ENCODE data around the gene HRC. TPM values are rescaled to one million over a fixed set of nuclear protein-coding genes. Genes with fewer than 3 reads are reported as not detected.
"Not testable (repeated sequence)": the region's sequence is repeated elsewhere in the genome, so short reads cannot be mapped to it uniquely, and the experiment has no call there.

Gene HRC, protein sequence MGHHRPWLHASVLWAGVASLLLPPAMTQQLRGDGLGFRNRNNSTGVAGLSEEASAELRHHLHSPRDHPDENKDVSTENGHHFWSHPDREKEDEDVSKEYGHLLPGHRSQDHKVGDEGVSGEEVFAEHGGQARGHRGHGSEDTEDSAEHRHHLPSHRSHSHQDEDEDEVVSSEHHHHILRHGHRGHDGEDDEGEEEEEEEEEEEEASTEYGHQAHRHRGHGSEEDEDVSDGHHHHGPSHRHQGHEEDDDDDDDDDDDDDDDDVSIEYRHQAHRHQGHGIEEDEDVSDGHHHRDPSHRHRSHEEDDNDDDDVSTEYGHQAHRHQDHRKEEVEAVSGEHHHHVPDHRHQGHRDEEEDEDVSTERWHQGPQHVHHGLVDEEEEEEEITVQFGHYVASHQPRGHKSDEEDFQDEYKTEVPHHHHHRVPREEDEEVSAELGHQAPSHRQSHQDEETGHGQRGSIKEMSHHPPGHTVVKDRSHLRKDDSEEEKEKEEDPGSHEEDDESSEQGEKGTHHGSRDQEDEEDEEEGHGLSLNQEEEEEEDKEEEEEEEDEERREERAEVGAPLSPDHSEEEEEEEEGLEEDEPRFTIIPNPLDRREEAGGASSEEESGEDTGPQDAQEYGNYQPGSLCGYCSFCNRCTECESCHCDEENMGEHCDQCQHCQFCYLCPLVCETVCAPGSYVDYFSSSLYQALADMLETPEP
- total RNA-seq (2014; rRNA removed; shearing (Covaris generic)) = not detected in 2 replicates

DNA sequence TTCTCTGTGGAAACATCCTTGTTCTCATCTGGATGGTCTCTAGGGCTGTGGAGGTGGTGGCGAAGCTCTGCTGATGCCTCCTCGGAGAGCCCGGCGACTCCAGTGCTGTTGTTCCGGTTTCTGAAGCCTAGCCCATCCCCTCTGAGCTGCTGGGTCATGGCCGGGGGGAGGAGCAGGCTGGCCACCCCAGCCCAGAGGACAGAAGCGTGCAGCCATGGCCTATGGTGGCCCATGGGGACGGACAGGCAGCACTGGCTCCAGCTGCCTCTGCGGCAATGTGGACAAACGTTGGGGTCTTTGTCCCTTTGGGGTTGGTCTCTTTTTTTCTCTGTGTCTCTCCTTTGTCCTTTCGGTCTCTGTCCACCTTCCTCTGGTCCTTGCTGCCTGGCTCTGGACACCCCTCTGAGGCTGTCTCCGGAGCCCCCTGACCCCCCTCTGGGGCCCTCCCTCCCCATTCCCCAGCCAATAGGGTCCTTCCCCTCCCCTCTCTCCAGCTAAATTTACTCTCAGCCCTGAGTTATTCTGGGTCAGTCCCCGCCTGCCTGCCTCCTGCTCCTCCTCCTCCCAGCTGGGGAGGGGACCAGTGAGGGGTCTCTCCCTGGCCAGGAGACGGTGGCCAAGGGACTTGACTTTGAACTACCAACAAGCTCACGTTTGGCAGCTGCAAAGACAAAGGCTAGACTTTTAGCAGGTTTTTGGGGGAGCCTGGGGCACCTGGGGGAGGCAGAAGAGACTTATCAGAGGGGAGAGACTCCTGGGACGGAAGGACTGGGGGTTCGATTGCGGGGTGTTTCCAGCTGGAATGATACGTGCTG is at the start of gene HRC:
Gene HRC (minus strand): TSS at position 392 of the 815 bp plus-strand sequence. CDS start 159 bp downstream, at position 233.
- no peak for DNase-seq (ENCODE audit: low read depth)

DNA sequence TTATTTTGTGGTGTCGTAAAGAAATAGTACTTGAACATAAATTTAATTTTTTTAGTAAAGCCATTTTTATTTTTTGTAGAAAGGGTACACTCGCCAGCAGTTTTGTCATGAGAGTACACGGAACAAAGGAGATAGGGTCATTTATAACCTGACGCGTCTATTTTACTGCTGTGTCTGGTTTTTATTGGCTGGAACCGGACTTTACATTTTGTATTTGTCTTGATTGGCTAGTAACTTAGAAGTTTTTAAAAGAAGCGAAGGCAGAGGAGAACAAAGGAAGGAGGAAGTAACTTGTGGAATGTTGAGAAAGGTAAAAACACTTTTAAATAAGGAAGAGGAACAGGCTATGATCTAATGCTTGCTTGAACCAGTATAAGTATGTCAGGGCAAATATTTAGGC is 45.8 kb upstream of the HRC start:
- DNase-seq (ENCODE audit: low read depth) = no peak

- DNase-seq (ENCODE audit: low read depth) = no peak
These were observed 45.2 kb upstream of the HRC start for GRCh38 chr19:49200238-49200862.

DNA sequence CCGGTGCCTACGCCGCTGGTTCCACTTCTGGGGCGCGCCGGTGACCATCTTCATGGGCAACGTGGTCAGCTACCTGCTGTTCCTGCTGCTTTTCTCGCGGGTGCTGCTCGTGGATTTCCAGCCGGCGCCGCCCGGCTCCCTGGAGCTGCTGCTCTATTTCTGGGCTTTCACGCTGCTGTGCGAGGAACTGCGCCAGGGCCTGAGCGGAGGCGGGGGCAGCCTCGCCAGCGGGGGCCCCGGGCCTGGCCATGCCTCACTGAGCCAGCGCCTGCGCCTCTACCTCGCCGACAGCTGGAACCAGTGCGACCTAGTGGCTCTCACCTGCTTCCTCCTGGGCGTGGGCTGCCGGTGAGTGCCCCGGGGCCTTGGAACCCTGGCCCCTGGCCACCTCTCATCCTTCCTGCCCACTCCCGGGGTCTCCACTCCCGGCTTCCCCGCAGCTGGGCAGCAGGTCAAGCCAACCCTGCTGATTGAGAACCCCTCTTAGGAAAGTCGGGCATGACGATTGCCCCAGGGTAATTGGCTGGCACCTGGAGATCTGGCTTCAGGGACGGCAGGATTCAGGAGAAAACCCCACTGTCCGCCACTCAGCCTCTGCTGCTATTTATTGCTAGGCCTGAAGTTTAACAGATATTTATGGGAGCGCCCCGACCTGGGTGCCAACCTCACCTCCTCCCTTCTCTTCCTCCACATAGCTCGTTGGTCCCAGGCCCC is 41.5 kb upstream of the HRC start:
- DNase-seq (ENCODE audit: low read depth) = no peak

GRCh38 chr19:49194408-49194807 is 39.2 kb upstream of the HRC start:
- DNase-seq (ENCODE audit: low read depth) = no peak

DNA sequence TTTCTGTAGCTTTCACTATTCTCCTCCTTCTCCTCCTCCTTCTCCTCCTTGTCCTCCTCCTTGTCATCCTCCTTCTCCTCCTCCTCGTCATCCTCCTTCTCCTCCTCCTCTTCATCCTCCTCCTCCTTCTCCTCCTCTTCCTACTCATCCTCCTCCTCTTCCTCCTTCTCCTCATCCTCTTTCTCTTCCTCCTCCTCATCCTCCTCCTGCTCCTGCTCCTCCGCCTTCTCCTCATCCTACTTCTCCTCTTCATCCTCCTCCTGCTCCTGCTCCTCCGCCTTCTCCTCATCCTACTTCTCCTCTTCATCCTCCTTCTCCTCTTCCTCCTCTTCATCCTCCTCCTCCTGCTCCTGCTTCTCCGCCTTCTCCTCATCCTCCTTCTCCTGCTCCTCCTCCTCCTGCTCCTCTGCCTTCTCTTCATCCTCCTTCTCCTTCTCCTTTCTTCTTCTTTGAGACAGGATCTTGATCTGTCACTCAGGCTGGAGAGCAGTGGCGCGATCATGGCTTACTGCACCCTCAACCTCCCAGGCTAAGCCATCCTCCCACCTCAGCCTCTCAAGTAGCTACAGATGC is 38.7 kb upstream of the HRC start:
- no peak for DNase-seq (ENCODE audit: low read depth)

GRCh38 chr19:49190781-49191180 is 35.6 kb upstream of the HRC start:
- DNase-seq (ENCODE audit: low read depth) = no peak

DNA sequence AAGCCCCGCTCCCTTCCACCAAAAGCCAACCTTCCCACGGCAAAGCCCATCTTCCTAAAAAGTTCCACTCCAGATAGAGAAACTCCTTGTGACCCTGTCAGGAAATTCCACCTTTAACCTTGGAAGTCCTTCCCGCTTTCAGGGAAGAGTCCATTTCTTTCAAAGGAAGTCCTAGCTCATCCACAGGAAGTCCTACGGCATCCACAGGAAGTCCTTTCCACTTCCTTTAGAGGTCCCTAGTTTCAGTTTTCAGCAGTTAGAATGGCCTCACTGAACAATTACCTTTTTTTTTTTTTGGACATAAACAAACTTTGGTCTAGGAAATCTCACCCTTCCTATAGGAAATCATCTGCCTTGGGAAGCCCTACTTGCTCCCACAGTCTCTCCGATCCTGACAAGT is 34.1 kb upstream of the HRC start:
- no peak for DNase-seq (ENCODE audit: low read depth)

DNA sequence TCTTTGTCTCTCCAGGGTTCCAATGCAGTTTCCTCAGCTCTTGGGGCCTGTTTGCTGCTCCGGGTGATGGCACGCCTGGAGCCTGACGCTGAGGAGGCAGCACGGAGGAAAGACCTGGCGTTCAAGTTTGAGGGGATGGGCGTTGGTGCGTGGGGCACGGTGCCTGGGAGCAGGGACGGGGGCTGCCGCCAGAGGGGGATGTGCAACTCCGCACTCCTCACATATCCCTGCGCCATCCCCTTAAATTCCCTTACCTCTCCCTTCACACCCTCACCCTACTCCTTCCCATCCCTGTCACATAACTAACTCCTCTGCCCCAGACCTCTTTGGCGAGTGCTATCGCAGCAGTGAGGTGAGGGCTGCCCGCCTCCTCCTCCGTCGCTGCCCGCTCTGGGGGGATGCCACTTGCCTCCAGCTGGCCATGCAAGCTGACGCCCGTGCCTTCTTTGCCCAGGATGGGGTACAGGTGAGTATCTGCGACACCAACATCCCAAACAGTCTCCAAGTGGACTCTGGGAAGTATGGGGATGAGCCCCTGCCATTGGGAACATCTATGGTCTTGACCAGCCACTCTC is 33.5 kb upstream of the HRC start:
- DNase-seq (ENCODE audit: low read depth) = no peak

DNA sequence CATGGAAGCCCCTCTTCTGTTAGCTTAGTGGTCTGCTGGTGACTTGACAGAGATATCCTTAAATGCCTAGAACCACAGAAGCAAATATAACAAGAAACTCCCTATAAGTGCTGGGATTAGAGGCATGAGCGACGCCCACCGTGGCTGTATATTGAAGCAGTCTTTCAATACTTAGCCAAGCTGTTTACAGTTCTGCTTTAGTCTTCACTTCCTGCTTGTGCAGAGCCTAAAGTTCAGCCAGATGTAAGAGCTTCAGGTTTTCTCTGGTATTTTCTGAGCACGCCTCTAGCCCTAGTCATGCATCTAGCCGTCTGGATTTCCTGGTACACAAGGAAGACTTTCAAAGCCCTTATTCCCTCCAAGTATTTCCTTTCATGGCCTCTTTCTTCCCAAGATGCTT is 30.9 kb upstream of the HRC start:
- DNase-seq (ENCODE audit: low read depth) = no peak

DNA sequence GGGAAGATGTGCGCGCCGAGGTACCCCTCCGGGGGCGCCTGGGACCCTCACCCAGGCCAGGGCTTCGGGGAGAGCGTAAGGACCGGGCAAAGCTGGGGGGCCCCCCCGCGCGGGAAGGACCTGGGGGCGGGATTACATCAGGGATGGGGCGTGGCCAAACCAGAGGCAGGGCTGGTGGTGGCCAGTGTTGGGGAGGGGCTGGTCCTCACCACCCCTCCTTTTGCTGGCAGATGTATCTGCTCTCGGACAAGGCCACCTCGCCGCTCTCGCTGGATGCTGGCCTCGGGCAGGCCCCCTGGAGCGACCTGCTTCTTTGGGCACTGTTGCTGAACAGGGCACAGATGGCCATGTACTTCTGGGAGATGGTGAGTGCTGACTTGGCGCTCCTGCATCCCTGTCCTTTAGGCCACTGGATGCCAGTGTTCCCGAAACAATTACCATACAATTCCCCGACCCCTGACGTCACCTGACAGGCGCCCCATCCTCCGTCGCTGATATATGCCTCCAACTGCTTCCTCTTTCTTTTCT is 27.7 kb upstream of the HRC start:
- no peak for DNase-seq (ENCODE audit: low read depth)

- DNase-seq (ENCODE audit: low read depth) = not testable (repeated sequence)
These were observed 27.0 kb upstream of the HRC start for GRCh38 chr19:49182010-49182847.

DNA sequence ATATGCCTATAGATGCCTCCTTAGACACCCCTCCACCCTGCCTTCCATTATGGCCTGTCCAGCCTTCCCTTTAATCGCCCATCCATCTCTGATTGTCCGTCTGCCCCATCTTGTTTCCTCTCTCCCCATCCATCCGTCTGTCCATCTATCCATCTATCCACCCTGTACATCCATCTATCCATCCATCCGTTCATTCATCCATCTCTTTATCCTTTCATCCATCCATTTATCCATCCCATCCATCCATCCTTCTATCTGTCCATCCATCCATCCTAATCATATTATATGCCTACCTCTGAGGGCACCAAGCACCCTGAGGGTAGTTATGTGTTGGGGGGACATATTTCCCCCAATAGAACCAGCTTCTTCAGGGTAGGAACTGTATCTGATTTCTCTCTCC is 25.5 kb upstream of the HRC start:
- DNase-seq (ENCODE audit: low read depth) = no peak

- DNase-seq (ENCODE audit: low read depth) = no peak
These were observed 18.0 kb upstream of the HRC start for GRCh38 chr19:49173198-49173597.

GRCh38 chr19:49168421-49168820 is 13.2 kb upstream of the HRC start:
- DNase-seq (ENCODE audit: low read depth) = no peak

DNA sequence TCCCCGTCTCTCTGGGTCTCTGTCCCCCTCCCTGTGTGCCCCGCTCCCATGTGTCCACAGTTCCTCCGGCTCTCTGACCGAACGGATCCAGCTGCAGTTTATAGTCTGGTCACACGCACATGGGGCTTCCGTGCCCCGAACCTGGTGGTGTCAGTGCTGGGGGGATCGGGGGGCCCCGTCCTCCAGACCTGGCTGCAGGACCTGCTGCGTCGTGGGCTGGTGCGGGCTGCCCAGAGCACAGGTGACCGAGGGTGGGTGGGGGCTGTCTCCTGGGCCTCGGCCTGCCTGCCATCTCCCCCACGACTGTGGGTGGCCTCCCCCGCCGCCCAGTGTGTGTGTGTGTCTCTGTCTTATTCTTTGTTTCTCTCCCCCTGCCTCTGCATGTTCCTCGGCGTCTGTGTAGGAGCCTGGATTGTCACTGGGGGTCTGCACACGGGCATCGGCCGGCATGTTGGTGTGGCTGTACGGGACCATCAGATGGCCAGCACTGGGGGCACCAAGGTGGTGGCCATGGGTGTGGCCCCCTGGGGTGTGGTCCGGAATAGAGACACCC is 12.7 kb upstream of the HRC start:
- no peak for DNase-seq (ENCODE audit: low read depth)

DNA sequence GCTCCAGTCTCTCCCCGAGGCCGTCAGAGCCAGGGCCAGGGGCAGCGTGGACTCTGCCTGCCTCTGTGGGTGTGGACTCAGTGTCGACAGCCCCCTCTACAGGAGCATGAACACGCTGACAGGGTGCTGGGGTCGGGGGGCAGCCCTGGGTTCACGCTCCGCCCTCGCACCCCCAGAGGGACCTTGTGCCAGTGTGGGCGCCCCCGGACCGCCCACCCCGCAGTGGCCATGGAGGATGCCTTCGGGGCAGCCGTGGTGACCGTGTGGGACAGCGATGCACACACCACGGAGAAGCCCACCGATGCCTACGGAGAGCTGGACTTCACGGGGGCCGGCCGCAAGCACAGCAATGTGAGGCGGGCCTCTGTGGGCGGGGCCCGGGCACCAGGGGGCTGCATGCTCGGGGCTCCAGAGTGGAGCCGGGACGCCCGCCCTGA is 10.7 kb upstream of the HRC start:
- DNase-seq (ENCODE audit: low read depth) = no peak

GRCh38 chr19:49165111-49165750 is 10.0 kb upstream of the HRC start:
- DNase-seq (ENCODE audit: low read depth) = no peak
